IPS-11a (cell line): ENCODE measurements around the gene MYOM3.
"Not testable (repeated sequence)": the region's sequence is repeated elsewhere in the genome, so short reads cannot be mapped to it uniquely, and the experiment has no call there.

Experiments used
- H3K4me3 ChIP-seq: one replicate; pipeline ENCODE4 v1.5.1; 2013; ENCODE audit warnings: low read depth, low read length, control low read depth

The MYOM3 gene

DNA sequence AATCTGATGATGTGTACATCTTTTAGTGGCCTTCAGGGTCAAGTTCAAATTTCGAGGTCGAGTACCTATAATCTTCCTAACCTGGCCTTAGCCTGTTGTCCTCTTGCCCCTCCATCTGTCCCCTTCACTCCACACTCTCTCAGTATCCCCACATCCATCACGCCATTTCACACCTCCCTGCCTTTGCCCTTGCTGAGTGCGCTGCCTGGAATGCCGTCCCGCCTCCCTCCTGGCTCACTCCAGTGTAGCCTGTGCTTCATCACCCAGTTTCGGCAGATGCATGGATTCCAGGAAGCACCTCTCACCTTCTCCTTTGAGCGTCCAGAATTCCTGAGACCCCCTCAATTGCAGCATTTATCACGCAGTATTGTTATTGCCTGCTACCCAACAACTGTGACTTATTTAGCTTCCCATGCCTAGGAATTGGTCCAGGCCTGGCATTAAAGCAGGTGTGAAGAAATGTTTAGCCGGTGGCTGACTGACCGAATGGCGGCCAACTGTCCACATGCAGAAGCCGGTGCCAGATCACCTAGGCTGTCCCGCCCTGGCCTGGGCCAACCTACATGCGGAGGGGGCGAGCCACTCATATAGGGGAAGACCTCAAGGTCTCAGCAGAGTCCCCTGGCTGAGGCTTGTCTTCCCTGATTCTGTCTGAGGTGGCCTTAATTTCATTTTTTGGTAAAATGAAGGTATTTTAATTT is 34.5 kb downstream of the MYOM3 start:
- no peak overlapping the region for H3K4me3 ChIP-seq

DNA sequence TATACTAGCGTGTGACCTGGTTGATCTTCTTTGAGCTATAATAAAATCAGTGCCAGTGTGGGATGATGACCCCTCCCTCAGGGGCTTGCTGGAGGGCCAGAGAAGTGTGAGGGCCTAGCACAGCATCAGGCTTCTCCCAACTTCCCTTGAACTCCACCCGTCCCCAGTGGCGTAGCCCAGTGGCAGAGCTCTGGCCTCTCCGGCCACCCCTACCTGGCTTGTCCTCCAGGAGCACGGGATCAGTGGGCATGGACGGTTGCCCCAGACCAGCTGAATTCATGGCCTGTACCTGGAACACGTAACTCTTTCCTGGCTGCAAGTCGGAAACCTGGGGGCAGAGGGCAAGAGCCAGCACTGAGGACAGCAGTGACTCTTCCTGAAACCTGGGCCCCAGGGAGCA is 36.0 kb downstream of the MYOM3 start:
- H3K4me3 ChIP-seq = no peak overlapping the region

DNA sequence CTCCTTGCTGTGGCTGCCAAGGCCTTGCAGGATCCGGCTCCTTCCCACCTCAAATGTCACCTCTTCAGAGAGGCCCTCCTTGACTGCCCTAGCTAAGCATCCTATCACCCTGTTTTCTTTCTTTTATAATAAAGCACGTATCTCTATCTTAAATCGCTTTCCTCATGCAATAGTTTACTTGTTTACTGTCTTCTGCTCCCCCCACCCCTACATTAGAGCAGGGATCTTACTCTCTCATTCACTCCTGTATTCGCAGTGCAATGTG is 36.4 kb downstream of the MYOM3 start:
- H3K4me3 ChIP-seq = no peak overlapping the region

DNA sequence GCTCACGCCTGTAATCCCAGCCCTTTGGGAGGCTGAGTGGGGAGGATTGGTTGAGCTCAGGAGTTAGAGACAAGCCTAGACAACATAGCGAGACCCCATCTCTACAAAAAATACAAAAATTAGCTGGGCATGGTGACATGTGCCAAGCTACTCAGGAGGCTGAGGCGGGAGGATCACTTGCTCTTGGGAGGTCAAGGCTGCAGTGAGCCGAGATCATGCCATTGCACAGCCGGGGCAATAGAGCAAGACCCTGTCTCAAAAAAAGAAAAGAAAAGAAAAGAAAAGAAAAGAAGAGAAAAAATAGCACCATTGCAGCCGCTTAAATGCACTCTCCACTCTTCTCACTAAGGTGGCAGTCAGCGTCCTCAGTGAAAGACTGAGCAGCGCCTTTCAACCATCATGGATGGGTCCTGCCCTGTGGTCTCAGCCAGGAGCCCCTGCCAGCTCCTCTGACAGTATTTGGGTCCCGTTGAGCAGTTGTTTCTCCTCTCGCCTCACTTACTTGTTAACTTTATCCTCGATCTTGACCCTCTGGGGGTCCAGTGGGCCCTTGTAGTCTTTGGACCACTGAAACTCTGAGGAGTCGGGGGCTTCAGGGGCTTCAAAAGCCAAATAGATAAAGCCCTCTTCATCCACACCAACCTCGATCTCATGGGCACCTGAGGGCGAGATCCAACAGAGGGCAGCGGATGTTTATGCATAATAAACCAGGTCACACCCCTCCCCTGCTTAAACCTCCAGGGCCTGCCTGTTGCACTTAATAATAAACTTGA is 36.9 kb downstream of the MYOM3 start:
- H3K4me3 ChIP-seq = no peak overlapping the region

DNA sequence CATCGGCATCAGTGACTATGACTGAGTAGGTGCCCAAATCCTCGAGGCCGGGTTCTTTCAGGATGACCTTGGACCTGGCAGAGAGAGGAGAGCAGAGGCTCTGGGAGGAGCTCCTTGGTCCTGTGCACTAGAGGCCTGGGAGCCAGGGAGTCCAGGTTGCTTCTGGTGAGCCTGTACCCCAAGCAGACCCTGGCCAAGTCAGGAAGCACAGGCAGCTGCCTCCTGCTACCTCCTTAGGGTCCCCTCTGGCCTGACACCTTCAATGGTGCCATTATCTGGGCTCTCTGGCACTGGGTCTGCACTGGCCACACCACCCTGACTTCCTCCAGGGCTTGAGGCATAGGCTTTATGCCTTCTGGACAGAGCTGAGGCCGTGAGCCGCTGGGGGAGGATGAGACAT is 37.7 kb downstream of the MYOM3 start:
- H3K4me3 ChIP-seq = no peak overlapping the region

DNA sequence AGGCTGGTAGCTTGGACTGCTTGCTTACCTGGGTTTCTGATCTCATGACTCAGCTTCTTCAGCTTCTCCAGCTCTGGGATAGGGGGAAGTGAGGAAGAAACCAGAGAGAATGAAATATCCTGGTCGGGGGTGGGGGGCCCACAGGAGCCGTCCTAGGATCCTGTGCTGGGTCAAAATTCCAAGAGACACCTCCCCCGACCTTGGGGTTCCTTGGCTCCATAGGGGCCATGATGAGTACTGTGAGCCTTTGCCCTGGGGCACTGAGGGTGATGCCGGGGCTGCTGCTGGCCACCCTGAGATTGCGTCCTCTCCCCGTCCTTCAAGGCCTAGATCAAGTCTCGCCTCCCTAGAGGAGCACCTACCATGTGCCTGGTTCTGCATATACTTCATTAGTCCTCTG is 40.0 kb downstream of the MYOM3 start:
- H3K4me3 ChIP-seq = no peak overlapping the region

DNA sequence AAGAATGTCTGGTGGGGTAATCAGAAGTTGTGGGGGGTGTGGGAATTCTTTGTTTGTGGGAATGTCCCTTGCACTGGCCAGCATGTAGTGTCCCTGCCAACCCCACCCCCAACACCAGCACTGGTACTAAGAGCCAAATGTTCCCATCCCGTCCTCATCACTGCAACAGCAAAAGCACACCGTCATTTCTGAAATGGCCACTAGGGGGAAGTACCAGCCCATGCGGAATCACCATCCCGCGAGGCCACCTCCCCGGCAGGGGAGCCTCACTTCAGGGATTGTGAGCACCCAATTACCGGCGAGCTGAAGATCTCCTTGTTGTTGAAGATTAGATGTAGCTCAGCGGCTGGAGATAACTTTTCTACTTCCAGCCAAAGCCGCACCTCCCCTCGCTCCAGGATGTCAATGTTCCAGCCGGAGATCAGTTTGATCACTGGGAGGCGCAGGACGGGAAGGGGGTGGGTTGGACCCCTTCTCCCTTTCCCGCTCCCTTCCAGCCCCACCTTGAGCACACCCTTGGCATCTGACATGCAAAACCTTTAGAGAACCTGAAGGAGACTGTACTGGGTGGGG is 41.0 kb downstream of the MYOM3 start:
- H3K4me3 ChIP-seq = no peak overlapping the region

DNA sequence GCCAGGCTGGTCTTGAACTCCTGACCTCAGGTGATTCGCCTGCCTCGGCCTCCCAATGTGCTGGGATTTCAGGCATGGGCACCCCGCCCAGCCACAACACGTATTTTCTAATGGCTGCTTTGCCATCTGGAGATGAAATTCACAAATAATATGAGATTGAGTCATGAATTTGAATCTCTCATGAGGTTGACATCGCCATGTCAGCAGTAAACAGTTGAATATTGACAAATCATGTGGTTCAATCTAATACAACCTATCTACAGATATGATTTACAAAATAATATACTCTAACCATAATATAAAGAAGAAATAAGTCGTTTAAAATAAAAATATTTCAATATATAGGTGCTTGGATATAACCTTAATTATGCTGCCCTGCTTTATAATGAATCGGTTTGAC is 42.1 kb downstream of the MYOM3 start:
- H3K4me3 ChIP-seq = no peak overlapping the region

DNA sequence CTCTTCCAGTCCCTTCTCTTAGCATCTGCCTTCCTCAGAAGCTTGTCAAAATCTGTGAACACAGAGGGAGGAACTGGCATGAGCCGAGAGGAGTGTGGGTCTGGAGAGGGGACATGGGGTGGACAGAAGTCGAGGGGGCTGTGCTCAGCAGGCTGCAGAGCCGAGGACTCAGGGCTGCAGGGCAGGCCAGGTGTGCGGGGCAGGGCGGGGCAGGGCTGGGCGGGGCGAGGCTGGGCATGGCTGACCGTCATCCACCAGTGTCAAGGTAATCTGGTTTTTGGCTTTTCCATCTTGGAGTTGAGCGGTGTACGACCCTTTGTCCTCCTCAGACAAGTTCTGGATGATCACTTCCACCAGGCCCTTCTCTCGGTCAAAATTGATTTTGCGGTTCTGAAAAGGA is 44.0 kb downstream of the MYOM3 start:
- H3K4me3 ChIP-seq = no peak overlapping the region

DNA sequence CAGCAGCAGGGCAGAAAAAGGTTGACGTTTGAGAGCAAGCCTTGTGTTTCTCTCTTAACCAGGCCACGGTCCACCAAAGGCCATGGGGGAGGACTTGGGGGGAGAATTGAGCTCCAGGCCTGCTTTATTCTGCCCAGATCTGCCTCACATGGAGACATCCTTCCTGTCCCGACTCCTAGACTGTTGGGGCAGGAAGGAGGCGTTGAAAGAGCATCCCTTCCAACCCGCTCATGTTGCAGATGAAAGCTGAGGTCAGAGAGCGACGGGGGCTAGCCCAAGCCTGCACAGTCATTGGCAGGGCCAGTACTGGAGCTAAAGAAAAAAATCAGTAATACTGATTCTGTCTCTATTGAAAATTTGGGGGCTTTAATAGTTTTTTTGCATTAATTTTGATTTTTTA is 46.6 kb downstream of the MYOM3 start:
- H3K4me3 ChIP-seq = no peak overlapping the region

DNA sequence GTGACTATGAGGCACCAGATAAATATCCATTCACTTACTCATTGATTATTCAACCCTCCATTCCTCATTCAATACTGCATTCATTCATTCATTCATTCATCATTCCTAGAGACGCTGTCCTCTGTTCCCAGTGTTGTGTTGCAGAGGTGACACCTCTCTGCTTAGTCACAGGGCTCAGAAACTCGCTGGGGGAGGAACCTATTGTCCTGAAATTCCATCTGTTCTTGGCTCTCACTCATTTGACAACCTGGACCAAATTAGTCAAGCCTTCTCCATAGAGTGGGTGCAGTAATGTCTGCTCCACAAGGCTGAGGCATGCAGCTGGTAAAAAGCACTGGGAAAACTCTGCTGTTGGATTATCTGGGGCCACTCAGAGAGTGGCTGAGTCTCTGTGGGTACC is 49.7 kb downstream of the MYOM3 start:
- no peak overlapping the region for H3K4me3 ChIP-seq

DNA sequence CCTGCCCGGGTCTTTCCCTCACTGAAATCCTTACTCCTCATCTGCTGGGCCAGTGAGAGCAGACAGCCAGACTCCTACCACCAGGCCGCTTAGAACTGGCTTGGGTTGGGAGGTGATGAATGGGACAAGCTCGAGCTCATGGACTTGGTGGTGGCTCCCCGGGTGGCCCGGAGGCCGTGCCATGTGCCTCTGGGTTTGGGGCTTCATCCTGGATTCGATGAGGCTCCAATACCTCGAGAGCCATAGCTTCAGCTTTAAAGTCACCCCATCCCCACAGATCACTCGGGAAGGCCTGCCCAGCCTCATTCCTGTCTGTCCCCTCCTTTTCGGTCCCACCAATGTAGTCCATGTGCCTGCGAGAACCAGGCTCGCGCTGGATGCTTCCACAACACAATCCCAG is 51.5 kb downstream of the MYOM3 start:
- H3K4me3 ChIP-seq = no peak overlapping the region

DNA sequence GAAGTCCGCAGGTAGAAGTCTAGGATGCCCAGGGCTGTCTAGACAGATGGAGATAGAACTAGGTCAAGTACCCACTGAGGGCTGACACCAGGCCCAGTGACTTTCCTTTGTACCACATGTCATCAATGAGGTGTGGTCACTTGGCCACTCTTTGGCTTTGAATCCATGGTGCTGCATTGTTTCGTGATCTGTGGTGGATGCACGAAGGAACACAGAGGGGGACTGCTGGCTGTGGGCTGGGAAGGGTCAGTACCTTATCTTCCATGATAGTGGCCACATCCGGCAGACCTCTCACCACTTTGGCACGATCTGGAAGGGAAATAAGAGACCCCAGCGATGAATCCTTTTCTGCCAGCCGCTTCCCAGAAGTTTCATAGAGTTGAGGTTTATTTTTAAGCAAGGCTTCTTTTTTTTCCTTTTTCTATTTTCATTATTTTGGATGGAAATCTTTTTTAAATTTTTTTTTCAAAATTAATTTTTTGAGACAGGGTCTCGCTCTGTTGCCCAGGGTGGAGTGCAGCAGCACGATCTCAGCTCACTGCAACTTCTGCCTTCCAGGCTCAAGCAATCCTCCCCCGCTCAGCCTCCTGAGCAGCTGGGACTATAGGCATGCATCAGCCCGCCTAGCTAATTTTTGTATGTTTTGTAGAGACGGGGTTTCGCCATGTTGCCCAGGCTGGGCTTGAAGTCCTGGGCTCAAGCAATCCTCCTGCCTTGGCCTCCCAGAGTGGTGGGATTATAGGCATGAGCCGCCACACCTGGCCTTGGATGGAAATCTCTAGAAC is 53.1 kb downstream of the MYOM3 start:
- H3K4me3 ChIP-seq = no peak overlapping the region

DNA sequence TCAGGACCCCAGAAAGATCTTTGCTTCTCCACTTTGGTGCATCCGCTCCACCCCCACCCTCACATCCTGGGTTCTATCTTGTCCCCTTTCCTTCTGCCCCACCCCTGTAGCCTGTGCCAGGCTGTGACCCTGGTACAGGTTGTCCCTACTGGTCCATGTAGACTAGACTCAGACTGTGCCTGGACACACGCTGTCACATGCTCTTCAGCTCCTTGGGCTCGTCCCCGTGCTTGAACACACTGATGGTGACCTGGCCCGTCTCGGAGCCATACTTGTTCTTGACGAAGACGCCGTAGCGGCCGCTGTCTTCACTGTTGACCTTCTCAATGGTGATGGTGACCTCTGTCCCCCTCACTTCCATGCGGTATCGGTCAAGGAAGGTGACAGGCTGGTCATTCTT is 54.8 kb downstream of the MYOM3 start:
- no peak overlapping the region for H3K4me3 ChIP-seq

DNA sequence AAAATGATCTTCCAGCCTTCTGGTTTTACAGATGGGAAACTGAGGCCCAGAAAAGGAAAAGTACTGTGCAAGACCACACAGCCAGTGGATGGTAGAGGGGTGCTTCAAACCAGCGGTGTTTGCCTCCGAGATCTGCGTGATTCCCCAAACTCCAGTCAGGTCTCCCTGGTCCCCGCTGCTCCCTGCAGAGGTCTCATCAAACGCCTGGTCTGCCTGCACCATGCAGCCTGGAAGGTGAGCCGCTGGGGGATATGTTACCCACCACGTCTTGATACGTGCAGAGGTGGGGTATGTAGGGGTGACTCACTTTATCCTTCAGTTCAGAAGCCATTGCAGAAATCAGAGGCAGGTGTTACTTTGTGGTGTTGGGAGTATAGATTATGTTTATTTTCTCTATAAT is 56.3 kb downstream of the MYOM3 start:
- H3K4me3 ChIP-seq = no peak overlapping the region

DNA sequence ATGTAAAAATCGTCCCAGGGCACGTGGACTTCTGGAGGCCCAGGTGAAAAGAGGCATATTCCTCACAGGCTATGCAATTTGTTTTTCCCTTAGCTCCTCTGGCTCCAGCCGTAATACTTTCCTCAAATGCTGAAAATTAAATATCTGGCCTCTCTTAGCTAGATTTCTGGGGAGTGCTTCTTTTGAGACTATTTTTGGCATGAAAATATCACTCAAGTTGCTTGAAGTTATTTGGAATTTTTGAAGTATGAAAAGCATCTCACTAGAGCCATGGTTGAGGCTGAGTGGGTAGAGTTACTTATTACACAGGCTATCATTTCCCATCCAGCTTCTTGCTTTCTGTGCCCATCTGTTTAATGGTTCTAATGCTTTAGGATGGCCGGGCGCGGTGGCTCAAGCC is 59.7 kb downstream of the MYOM3 start:
- H3K4me3 ChIP-seq = no peak overlapping the region

DNA sequence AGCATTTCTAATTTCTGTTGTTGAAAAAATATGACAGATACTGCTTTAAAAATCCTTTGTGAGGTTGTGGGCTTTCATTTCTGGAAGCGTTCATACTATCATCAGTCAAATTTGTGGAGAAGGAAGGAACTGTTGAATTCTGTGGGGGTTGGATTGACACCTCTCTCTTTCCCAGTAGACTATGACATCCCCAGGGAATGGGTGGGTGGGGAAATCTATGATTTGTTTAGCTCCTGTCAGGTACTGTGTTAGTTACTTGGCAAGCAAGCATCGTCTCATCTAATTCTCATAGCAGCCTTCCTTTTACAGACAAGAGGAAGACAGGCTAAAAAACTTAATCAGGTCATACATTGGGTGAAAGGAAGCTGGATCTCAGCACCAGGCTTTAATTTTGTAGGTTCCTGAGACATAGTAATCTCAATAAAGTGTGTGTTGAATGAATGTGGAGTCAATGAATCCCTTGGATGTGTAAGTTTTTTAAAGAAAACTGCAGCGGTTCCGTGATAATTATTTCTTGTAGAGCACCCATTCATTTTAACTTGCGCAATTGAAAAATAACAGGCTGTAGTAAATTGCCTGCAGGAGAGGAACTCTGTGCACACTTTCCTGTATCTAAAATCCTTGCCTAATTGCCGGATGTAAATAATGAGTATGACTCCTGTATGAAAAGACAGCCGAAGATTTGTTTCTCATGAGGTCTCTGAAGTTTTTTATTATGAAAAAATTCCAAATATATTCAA is 60.6 kb downstream of the MYOM3 start:
- H3K4me3 ChIP-seq = no peak overlapping the region

DNA sequence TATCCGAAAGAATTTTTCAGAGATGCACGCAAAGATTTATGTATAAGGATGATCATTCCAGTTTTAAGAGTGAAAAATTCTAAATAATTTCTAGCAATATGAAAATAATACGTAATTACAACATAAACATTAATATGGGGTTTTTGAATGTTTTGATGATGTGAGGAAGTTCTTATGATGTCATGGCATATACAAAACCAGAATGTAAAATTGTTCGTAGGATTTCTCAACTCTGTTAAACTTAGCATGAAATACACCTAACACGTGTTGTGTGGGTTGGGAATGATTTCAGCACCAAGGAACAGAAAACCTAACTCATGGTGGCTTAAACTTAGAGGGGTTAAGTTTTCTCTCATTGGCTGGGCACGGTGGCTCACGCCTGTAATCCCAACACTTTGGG is 62.2 kb downstream of the MYOM3 start:
- no peak overlapping the region for H3K4me3 ChIP-seq

DNA sequence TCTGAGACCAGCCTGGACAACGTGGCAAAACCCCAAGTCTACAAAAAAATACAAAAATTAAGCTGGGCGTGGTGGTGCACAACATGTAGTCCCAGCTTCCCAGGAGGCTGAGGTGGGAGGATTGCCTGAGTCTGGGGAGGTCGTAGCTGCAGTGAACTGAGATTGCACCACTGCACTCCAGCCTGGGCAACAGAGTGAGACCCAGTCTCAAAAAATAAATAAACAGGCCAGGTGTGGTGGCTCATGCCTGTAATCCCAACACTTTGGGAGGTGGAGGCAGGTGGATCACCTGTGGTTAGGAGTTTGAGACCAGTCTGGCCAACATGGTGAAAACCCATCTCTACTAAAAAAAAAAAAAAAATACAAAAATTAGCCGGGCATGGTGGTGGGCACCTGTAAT is 63.0 kb downstream of the MYOM3 start:
- not testable (repeated sequence) for H3K4me3 ChIP-seq

DNA sequence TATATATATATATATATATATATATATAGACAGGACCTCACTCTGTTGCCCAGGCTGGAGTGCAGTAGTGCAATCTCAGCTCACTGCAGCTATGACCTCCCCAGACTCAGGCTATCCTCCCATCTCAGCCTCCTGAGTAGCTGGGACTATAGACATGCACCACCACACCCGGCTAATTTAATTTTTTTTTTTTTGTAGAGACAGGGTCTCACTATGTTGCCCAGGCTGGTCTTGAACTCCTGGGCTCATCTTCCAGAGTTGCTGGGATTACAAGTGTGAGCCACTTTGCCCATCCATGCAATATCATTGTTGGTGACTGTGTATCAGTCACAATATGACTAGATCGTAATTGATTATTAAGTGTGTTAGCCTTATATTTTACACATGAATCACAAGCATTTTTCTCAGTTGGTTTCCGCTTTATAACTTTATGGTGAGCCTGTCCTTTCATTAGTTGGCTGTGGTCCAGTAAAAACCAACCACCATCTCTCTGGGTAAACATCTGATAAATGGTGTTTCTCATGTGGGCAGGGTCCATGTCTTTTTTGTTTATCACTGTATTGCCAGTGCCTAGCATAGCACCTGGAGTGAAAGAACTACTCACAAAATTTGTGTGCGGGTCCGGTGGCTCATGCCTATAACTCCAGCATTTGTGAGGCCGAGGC is 63.6 kb downstream of the MYOM3 start:
- H3K4me3 ChIP-seq = no peak overlapping the region

DNA sequence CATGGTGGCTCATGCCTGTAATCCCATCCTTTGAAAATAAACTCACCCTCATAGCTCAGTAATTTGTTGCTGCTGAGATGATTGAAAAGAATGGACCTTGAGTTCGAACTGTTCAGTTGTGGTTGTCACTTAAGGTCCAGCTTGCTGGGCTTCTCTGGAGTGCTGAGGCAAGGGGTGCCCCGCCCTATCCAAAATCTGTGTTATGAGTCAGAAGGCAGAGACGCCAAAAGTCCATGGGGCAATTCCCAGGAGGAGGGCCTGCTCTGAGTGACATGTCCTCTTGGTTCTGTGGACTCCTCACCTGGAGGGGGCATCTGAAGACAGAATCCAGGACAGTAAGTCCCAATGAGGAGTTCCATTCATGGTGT is 64.8 kb downstream of the MYOM3 start:
- H3K4me3 ChIP-seq = no peak overlapping the region
